Astrocyte (in vitro differentiated cells and primary cell): Measurements from ENCODE around the gene OTOG. TPM values are rescaled to one million over a fixed set of nuclear protein-coding genes. Genes with fewer than 3 reads are reported as not detected.

Experiments used
- DNase-seq: peaks from one replicate; pipeline ENCODE4 v3.0.0-alpha.2; 2010; ENCODE audit warnings: low read depth
- FAIRE-seq: peaks from 2 replicates; lab custom pipeline; 2011; peaks lifted over from hg19 to GRCh38; lab: Jason Lieb, UNC
- H2AFZ ChIP-seq: 2 replicates; pipeline ENCODE4 v1.6.0; 2012; ENCODE audit warnings: low read depth, low read length, inconsistent platforms
- H3K27ac ChIP-seq: 2 replicates; pipeline ENCODE4 v1.5.1; 2011; ENCODE audit warnings: low read depth, low read length, inconsistent platforms
- H3K27me3 ChIP-seq: 2 replicates; pipeline ENCODE4 v1.6.0; 2011; ENCODE audit warnings: low read length, inconsistent platforms; ENCODE audit not compliant: insufficient read depth
- H3K36me3 ChIP-seq: 2 replicates; pipeline ENCODE4 v1.5.1; 2011; ENCODE audit warnings: low read length, inconsistent platforms; ENCODE audit not compliant: insufficient read depth
- H3K4me1 ChIP-seq: 2 replicates; pipeline ENCODE4 v1.5.1; 2011; ENCODE audit warnings: low read length, inconsistent platforms; ENCODE audit not compliant: insufficient read depth
- H3K4me2 ChIP-seq: 2 replicates; pipeline ENCODE4 v1.6.0; 2012; ENCODE audit warnings: low read length, inconsistent platforms
- H3K4me3 ChIP-seq: 2 replicates; pipeline ENCODE4 v1.5.1; 2011; ENCODE audit warnings: low read depth, mild to moderate bottlenecking, low read length, inconsistent platforms; ENCODE audit not compliant: insufficient read depth
- H3K79me2 ChIP-seq: 2 replicates; pipeline ENCODE4 v1.6.0; 2012; ENCODE audit warnings: mild to moderate bottlenecking, low read length, inconsistent platforms; ENCODE audit not compliant: insufficient read depth
- H3K9ac ChIP-seq: 2 replicates; pipeline ENCODE4 v1.6.0; 2012; ENCODE audit warnings: mild to moderate bottlenecking, low read length, inconsistent platforms
- H3K9me3 ChIP-seq: 2 replicates; pipeline ENCODE4 v1.5.1; 2012; ENCODE audit warnings: low read depth, mild to moderate bottlenecking, low read length, inconsistent platforms; ENCODE audit not compliant: insufficient read depth
- H4K20me1 ChIP-seq: 2 replicates; pipeline ENCODE4 v1.6.0; 2012; ENCODE audit warnings: low read length, inconsistent platforms; ENCODE audit not compliant: insufficient read depth
- H3K27ac Mint-ChIP-seq: one replicate; pipeline ENCODE4 v1.8.0; 2021; ENCODE audit warnings: mild to moderate bottlenecking, mixed read lengths; ENCODE audit not compliant: unreplicated experiment
- H3K27me3 Mint-ChIP-seq: one replicate; pipeline ENCODE4 v1.8.0; 2021; ENCODE audit warnings: low read depth, mixed read lengths; ENCODE audit not compliant: unreplicated experiment
- H3K36me3 Mint-ChIP-seq: one replicate; pipeline ENCODE4 v1.8.0; 2021; ENCODE audit warnings: low read depth, mixed read lengths; ENCODE audit not compliant: unreplicated experiment
- H3K4me1 Mint-ChIP-seq: one replicate; pipeline ENCODE4 v1.8.0; 2021; ENCODE audit warnings: low read depth, mixed read lengths; ENCODE audit not compliant: unreplicated experiment
- H3K4me3 Mint-ChIP-seq: one replicate; pipeline ENCODE4 v1.8.0; 2021; ENCODE audit warnings: mild to moderate bottlenecking, moderate library complexity, mixed read lengths; ENCODE audit not compliant: unreplicated experiment
- H3K9me3 Mint-ChIP-seq: one replicate; pipeline ENCODE4 v1.8.0; 2021; ENCODE audit warnings: mild to moderate bottlenecking, mixed read lengths; ENCODE audit not compliant: unreplicated experiment
- EZH2 ChIP-seq: IDR thresholded peaks from 2 replicates; pipeline ENCODE4 v1.6.1; 2012; ENCODE audit warnings: mild to moderate bottlenecking, low read length, inconsistent platforms; ENCODE audit not compliant: insufficient read depth
- total RNA-seq: library from RNA; stranded (reverse); gene quantifications from 2 replicates; pipeline ENCODE4 v1.2.1, GENCODE V29; 2021
- TF ChIP-seq, protein P1 (sequence below): IDR thresholded peaks from 2 replicates; pipeline ENCODE4 v1.5.1; 2011; ENCODE audit warnings: low read depth, mild to moderate bottlenecking, inconsistent platforms, low read length, moderate library complexity; ENCODE audit not compliant: insufficient read depth

OTOG gene
- total RNA-seq, 1 donor from 2014 or later, result not detected

DNA sequence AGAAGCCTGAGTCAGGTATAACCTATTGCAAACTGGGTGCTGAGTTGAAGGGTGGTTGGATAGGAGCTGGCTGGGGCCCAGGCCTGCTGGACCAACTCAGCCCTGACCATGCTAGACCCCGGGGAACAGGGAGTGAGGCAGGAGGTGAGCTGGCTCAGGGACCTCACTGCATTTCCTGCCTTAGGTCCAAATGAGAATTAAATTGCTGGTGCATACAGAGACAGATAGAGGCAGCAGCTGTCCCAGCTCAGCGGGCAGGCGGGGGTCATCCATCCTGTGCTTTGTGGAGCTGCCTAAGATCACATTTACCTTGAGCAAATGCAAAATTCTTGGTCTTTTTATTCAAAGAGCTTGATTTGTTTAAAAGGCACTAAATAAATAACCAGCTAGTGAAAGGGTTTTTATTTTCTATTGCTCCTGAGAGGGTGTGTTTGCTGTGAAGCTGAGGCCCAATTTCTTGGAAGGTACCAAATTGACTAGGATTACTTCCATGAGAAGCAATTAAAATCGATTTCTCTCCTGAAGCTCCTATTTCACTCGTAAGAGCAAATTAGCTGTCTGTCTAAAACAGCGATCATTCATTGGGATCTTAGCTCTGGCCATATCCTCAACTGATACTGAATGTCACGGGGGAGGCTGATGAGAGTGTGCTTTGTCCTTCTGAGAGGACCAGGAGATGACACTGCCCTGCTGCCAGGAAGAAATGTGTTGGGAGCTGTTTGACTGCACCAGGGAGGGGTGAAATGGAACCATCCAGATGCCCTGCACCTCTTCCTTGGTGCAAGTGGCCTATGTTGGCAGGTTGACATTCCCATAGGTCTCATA is 27.8 kb upstream of the OTOG start:
- DNase-seq (no peak), FAIRE-seq (no peak)
- no peaks in the 10 kb centered on the region for H3K4me1 ChIP-seq
- H3K27me3 ChIP-seq, result peaks cover 18% of the 10 kb centered on the region
- peaks cover 58% of the 10 kb centered on the region for H3K27me3 Mint-ChIP-seq
- no peak overlapping the region for H3K9ac ChIP-seq
- H3K4me2 ChIP-seq, result no peak overlapping the region
- no peaks in the 10 kb centered on the region for H3K36me3 Mint-ChIP-seq
- H4K20me1 ChIP-seq, result no peaks in the 10 kb centered on the region
- H3K9me3 ChIP-seq, result no peaks in the 10 kb centered on the region
- H2AFZ ChIP-seq, result no peak overlapping the region
- no peak overlapping the region for H3K27ac Mint-ChIP-seq
- no peak overlapping the region for H3K4me3 Mint-ChIP-seq
- peaks cover 4% of the 10 kb centered on the region for H3K9me3 Mint-ChIP-seq
- no peaks in the 10 kb centered on the region for H3K4me1 Mint-ChIP-seq
- H3K36me3 ChIP-seq, result no peaks in the 10 kb centered on the region
- no peaks in the 10 kb centered on the region for H3K79me2 ChIP-seq
- no peak overlapping the region for H3K4me3 ChIP-seq
- H3K27ac ChIP-seq, result no peak overlapping the region
- TF ChIP-seq EZH2, result no peak
- TF ChIP-seq, protein P1, sequence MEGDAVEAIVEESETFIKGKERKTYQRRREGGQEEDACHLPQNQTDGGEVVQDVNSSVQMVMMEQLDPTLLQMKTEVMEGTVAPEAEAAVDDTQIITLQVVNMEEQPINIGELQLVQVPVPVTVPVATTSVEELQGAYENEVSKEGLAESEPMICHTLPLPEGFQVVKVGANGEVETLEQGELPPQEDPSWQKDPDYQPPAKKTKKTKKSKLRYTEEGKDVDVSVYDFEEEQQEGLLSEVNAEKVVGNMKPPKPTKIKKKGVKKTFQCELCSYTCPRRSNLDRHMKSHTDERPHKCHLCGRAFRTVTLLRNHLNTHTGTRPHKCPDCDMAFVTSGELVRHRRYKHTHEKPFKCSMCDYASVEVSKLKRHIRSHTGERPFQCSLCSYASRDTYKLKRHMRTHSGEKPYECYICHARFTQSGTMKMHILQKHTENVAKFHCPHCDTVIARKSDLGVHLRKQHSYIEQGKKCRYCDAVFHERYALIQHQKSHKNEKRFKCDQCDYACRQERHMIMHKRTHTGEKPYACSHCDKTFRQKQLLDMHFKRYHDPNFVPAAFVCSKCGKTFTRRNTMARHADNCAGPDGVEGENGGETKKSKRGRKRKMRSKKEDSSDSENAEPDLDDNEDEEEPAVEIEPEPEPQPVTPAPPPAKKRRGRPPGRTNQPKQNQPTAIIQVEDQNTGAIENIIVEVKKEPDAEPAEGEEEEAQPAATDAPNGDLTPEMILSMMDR, result no peak

DNA sequence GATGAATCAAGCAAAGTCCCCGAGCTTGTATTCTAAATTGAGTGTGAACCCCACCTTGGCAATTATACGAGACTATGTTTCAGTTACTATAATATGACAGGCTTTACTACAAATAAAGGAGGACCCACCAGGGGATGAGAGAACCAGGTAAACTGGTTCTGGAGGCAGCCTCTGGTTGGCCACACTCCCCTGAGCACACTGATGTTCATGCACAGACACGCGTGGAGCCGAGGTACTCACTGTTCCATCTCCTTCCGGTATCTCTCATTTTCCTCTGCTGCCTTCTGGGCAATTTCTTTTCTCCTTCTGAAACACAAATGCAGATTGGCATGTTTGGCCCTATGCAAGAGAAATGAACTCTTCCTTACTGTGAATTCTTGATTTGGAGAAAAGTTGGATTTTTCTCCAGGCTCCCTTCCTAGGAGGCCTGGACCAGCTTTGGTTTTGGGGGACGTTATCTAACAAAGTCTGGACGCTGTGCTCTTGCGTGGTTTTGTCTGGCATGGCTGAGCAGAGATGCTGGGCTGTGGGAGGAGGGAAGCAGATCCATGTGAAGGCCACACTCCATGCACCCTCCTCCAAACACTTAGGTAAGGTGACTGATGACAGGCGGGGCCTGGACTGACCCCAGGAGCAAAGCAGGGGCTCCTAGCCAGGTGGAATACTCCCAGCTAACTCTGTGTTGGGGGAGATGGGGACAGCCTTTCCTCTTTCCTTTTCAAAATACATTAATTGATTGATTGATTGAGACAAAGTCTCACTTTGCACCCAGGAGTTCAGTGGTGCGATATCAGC is 25.8 kb upstream of the OTOG start:
- Histone ChIP-seq H3K4me3 (no peak overlapping the region), H2AFZ (no peak overlapping the region), H3K27ac (no peak overlapping the region), H3K9me3 (no peaks in the 10 kb centered on the region), H4K20me1 (no peaks in the 10 kb centered on the region), H3K4me1 (no peaks in the 10 kb centered on the region), H3K79me2 (no peaks in the 10 kb centered on the region), H3K9ac (no peak overlapping the region), H3K36me3 (no peaks in the 10 kb centered on the region), H3K27me3 (peaks cover 13% of the 10 kb centered on the region), H3K4me2 (no peak overlapping the region)
- Mint-ChIP-seq H3K27me3 (peaks cover 59% of the 10 kb centered on the region), H3K36me3 (no peaks in the 10 kb centered on the region), H3K9me3 (peaks cover 4% of the 10 kb centered on the region), H3K27ac (no peak overlapping the region), H3K4me3 (no peak overlapping the region), H3K4me1 (no peaks in the 10 kb centered on the region)
- TF ChIP-seq, protein P1, result no peak
- TF ChIP-seq EZH2, result no peak
- no peak for DNase-seq
- FAIRE-seq, result no peak
